ENCODE measurements around the gene HPCAL1. TPM values are rescaled to one million over a fixed set of nuclear protein-coding genes. Genes with fewer than 3 reads are reported as not detected.

The HPCAL1 gene
- total RNA-seq, 4 donors from 2014 or later, result 11.1 to 122 (median 48.9) TPM

- no peaks in the 10 kb centered on the region for H3K36me3 ChIP-seq
- H3K27ac ChIP-seq, result no peak overlapping the region
- no peaks in the 10 kb centered on the region for H3K27me3 ChIP-seq
- no peak overlapping the region for H3K4me3 ChIP-seq
- H3K4me1 ChIP-seq, result no peaks in the 10 kb centered on the region
- H3K9me3 ChIP-seq, result no peaks in the 10 kb centered on the region
- TF ChIP-seq, protein P1, sequence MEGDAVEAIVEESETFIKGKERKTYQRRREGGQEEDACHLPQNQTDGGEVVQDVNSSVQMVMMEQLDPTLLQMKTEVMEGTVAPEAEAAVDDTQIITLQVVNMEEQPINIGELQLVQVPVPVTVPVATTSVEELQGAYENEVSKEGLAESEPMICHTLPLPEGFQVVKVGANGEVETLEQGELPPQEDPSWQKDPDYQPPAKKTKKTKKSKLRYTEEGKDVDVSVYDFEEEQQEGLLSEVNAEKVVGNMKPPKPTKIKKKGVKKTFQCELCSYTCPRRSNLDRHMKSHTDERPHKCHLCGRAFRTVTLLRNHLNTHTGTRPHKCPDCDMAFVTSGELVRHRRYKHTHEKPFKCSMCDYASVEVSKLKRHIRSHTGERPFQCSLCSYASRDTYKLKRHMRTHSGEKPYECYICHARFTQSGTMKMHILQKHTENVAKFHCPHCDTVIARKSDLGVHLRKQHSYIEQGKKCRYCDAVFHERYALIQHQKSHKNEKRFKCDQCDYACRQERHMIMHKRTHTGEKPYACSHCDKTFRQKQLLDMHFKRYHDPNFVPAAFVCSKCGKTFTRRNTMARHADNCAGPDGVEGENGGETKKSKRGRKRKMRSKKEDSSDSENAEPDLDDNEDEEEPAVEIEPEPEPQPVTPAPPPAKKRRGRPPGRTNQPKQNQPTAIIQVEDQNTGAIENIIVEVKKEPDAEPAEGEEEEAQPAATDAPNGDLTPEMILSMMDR (IDR thresholded peaks at IDR 0.05), result no peak
- no peak for TF ChIP-seq POLR2A (IDR thresholded peaks at IDR 0.05)
- no peak for DNase-seq
- intact Hi-C loops (cut with DNase I; ENCODE audit: low total_unique reads), result no loop called here
Observed at GRCh38 chr2:10256031-10256514, 46.6 kb upstream of the HPCAL1 start.

DNA sequence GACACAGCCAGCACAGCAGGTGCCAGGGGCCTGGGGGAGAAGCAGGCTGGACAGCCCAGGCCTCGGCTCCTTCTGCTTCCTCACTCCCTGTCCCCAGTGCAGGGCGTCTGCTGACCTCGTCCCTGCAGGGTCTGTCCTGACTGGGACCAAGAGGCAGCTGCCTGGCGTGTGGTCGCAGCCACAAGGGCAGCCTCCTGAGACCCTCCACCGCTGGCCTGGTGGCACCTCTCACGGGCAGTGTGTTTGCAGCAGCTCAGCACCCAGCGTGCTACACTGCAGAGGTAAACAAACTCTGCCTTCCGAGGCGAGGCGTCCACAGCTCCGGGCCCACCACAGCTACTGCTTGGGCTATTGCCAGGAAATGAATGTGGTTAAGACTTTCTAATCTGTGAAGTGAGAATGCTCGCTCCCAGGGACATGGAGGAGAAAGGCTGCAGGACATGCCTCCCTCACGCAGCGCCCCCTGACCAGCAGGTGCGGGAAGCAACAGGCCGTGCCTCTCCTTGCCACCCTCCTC is 46.1 kb upstream of the HPCAL1 start:
- Histone ChIP-seq H3K27me3 (no peaks in the 10 kb centered on the region), H3K4me3 (no peak overlapping the region), H3K9me3 (no peaks in the 10 kb centered on the region), H3K27ac (no peak overlapping the region), H3K4me1 (no peaks in the 10 kb centered on the region), H3K36me3 (no peaks in the 10 kb centered on the region)
- no peak for DNase-seq
- no peak for TF ChIP-seq POLR2A (IDR thresholded peaks at IDR 0.05)
- TF ChIP-seq, protein P1 (IDR thresholded peaks at IDR 0.05), result no peak
- intact Hi-C loops (cut with DNase I; ENCODE audit: low total_unique reads), result no loop called here

- Histone ChIP-seq H3K27me3 (no peaks in the 10 kb centered on the region), H3K36me3 (no peaks in the 10 kb centered on the region), H3K9me3 (no peaks in the 10 kb centered on the region), H3K4me1 (no peaks in the 10 kb centered on the region), H3K4me3 (no peak overlapping the region), H3K27ac (no peak overlapping the region)
- DNase-seq, result no peak
- intact Hi-C loops (cut with DNase I; ENCODE audit: low total_unique reads), result no loop called here
- no peak for TF ChIP-seq POLR2A (IDR thresholded peaks at IDR 0.05)
- TF ChIP-seq, protein P1 (IDR thresholded peaks at IDR 0.05), result no peak
Observed at GRCh38 chr2:10257036-10257435, 45.7 kb upstream of the HPCAL1 start.

GRCh38 chr2:10257500-10258147 is 45.1 kb upstream of the HPCAL1 start:
- H3K27me3 ChIP-seq, result no peaks in the 10 kb centered on the region
- H3K4me1 ChIP-seq, result no peaks in the 10 kb centered on the region
- intact Hi-C loops (cut with DNase I; ENCODE audit: low total_unique reads), result no loop called here
- no peak for DNase-seq
- TF ChIP-seq, protein P1 (IDR thresholded peaks at IDR 0.05), result no peak
- TF ChIP-seq POLR2A (IDR thresholded peaks at IDR 0.05), result no peak
- no peaks in the 10 kb centered on the region for H3K9me3 ChIP-seq
- no peaks in the 10 kb centered on the region for H3K36me3 ChIP-seq
- no peak overlapping the region for H3K4me3 ChIP-seq
- H3K27ac ChIP-seq, result no peak overlapping the region

DNA sequence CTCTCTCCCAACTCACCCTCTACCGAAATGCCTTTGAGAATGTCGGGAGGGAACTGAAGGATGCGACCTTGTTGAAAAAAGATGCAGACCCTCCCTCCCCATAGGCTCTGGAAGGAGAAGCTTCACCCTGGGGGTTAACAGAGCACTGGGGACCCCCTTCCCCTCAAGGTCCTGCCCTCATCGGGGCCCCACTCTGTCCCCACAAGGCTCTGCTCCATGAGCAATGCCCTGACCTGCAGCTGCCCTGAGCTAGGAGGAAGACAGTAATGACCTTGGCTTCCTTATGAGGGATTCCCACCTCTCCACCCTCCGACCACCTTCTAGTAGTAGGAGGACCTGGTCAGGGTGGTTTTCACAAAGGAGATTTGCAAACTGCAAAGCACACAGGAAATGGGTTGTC is 44.4 kb upstream of the HPCAL1 start:
- intact Hi-C loops (cut with DNase I; ENCODE audit: low total_unique reads), result no loop called here
- no peaks in the 10 kb centered on the region for H3K36me3 ChIP-seq
- DNase-seq, result no peak
- TF ChIP-seq, protein P1 (IDR thresholded peaks at IDR 0.05), result no peak
- TF ChIP-seq POLR2A (IDR thresholded peaks at IDR 0.05), result no peak
- no peak overlapping the region for H3K27ac ChIP-seq
- no peaks in the 10 kb centered on the region for H3K9me3 ChIP-seq
- no peaks in the 10 kb centered on the region for H3K4me1 ChIP-seq
- no peak overlapping the region for H3K4me3 ChIP-seq
- H3K27me3 ChIP-seq, result no peaks in the 10 kb centered on the region
